SK-N-SH (cell line): ENCODE measurements around the gene ARID2. TPM values are rescaled to one million over a fixed set of nuclear protein-coding genes. Genes with fewer than 3 reads are reported as not detected.

Experiments
- CTCF ChIA-PET: fragments of 300-600, 350-600 bp; formaldehyde crosslinking; extraction: SDS; loops from one replicate; lab custom pipeline; 2021; lab: Yijun Ruan, JAX
- POLR2A ChIA-PET: fragments of 350-600 bp; sonication (Branson Sonifier 250); formaldehyde crosslinking; extraction: SDS; loops from one replicate; lab custom pipeline; 2020; ENCODE audit warnings: antibody characterized with exemption, inconsistent platforms; lab: Yijun Ruan, JAX
- DNase-seq: peaks from one replicate; pipeline ENCODE4 v3.0.0; 2012
- H2AFZ ChIP-seq: fragments of 200-600 bp; sonication (generic); 2 replicates; pipeline ENCODE4 v1.8.1; 2016; ENCODE audit warnings: antibody characterized with exemption, mild to moderate bottlenecking, low read depth
- H3F3A ChIP-seq: fragments of 200-600 bp; sonication (generic); replicated peaks from 2 replicates; pipeline ENCODE3; 2016; ENCODE audit warnings: antibody characterized with exemption, mild to moderate bottlenecking; ENCODE audit not compliant: insufficient read depth
- H3K27ac ChIP-seq, 2 experiments: fragments of 200-500 bp in 1 of 2; fragments of 200-600 bp in 1 of 2; sonication (Bioruptor generic) in 1 of 2; sonication (generic), shearing (Covaris generic) in 1 of 2; 2 replicates each; pipeline versions ENCODE4 v1.5.1 to v1.6.1; 2014 to 2016; ENCODE audit warnings: low read depth in 2 of 2, inconsistent platforms in 1 of 2, low read length in 1 of 2, mild to moderate bottlenecking in 1 of 2, mixed read lengths in 1 of 2
- H3K27me3 ChIP-seq: fragments of 200-600 bp; sonication (generic), shearing (Covaris generic); 2 replicates; pipeline ENCODE4 v1.6.1; 2016; ENCODE audit warnings: mixed run types; ENCODE audit not compliant: insufficient read depth
- H3K36me3 ChIP-seq, 2 experiments: fragments of 200-500 bp in 1 of 2; fragments of 200-600 bp in 1 of 2; sonication (Bioruptor generic) in 1 of 2; sonication (generic) in 1 of 2; replicated peaks in 1 of 2; 2 replicates each; pipeline versions ENCODE3 to v1.5.1; 2014 to 2016; ENCODE audit warnings: low read length in 1 of 2, mild to moderate bottlenecking in 1 of 2; ENCODE audit not compliant: insufficient read depth in 2 of 2, control insufficient read depth in 1 of 2
- H3K4me1 ChIP-seq, 2 experiments: fragments of 200-500 bp in 1 of 2; fragments of 200-600 bp in 1 of 2; sonication (Bioruptor generic) in 1 of 2; sonication (generic), shearing (Covaris generic) in 1 of 2; 2 replicates each; pipeline versions ENCODE4 v1.5.1 to v1.6.1; 2014 to 2016; ENCODE audit warnings: low read depth in 1 of 2, low read length in 1 of 2, mixed run types in 1 of 2; ENCODE audit not compliant: insufficient read depth in 2 of 2, control insufficient read depth in 1 of 2
- H3K4me2 ChIP-seq: fragments of 200-600 bp; sonication (generic), shearing (Covaris generic); 2 replicates; pipeline ENCODE4 v1.6.1; 2017; ENCODE audit warnings: mixed run types
- H3K4me3 ChIP-seq, 2 experiments: fragments of 200-500 bp in 1 of 2; fragments of 200-600 bp in 1 of 2; sonication (Bioruptor generic) in 1 of 2; sonication (generic), shearing (Covaris generic) in 1 of 2; 2 replicates each; pipeline versions ENCODE4 v1.5.1 to v1.8.1; 2014 to 2016; ENCODE audit warnings: low read depth in 2 of 2, inconsistent platforms in 1 of 2, low read length in 1 of 2, mild to moderate bottlenecking in 1 of 2, mixed read lengths in 1 of 2, moderate library complexity in 1 of 2
- H3K79me2 ChIP-seq: fragments of 200-600 bp; sonication (generic); 2 replicates; pipeline ENCODE4 v1.8.1; 2017; ENCODE audit warnings: mild to moderate bottlenecking; ENCODE audit not compliant: insufficient read depth
- H3K9ac ChIP-seq: fragments of 200-600 bp; sonication (generic); 2 replicates; pipeline ENCODE4 v1.6.1; 2017; ENCODE audit warnings: mixed run types
- H3K9me2 ChIP-seq: fragments of 200-600 bp; sonication (generic); 2 replicates; pipeline ENCODE4 v1.6.1; 2017; ENCODE audit warnings: mixed run types
- H3K9me3 ChIP-seq: fragments of 200-600 bp; sonication (generic); 2 replicates; pipeline ENCODE4 v1.6.1; 2017; ENCODE audit warnings: mixed run types, mild to moderate bottlenecking, moderate library complexity
- H4K20me1 ChIP-seq: fragments of 200-600 bp; sonication (generic); 2 replicates; pipeline ENCODE4 v1.6.1; 2017; ENCODE audit warnings: mild to moderate bottlenecking, mixed run types; ENCODE audit not compliant: insufficient read depth
- EP300 ChIP-seq, 2 experiments: IDR thresholded peaks; 2 replicates each; pipeline versions ENCODE4 v1.4.0 to v1.6.1; 2012; ENCODE audit warnings: borderline replicate concordance in 1 of 2, low read depth in 1 of 2, low read length in 1 of 2
- EZH2phosphoT487 ChIP-seq: fragments of 200-600 bp; sonication (generic); IDR thresholded peaks from 2 replicates; pipeline ENCODE4 v1.6.1; 2017; ENCODE audit warnings: low read depth, mixed run types, mild to moderate bottlenecking, antibody characterized with exemption, moderate library complexity, borderline replicate concordance
- FOSL2 ChIP-seq: IDR thresholded peaks from 2 replicates; pipeline ENCODE4 v1.4.0; 2012; ENCODE audit warnings: low read depth, mild to moderate bottlenecking, moderate library complexity, borderline replicate concordance
- FOXJ3 ChIP-seq: sonication (generic); formaldehyde crosslinking; IDR thresholded peaks from 2 replicates; pipeline ENCODE4 v1.5.1; 2020; ENCODE audit warnings: mild to moderate bottlenecking, missing genetic modification reagents
- FOXM1 ChIP-seq: IDR thresholded peaks from 2 replicates; pipeline ENCODE4 v1.4.0; 2012; ENCODE audit warnings: low read depth, mild to moderate bottlenecking
- GATA2 ChIP-seq: sonication (generic); formaldehyde crosslinking; IDR thresholded peaks from 2 replicates; pipeline ENCODE4 v1.5.0; 2020; ENCODE audit warnings: mild to moderate bottlenecking, missing genetic modification reagents
- MAX ChIP-seq: IDR thresholded peaks from 2 replicates; pipeline ENCODE4 v1.4.0; 2012; ENCODE audit warnings: low read depth
- NFIC ChIP-seq: IDR thresholded peaks from 2 replicates; pipeline ENCODE4 v1.4.0; 2012; ENCODE audit warnings: borderline replicate concordance
- NRF1 ChIP-seq: IDR thresholded peaks from 2 replicates; pipeline ENCODE4 v1.6.1; 2012; ENCODE audit warnings: low read depth, mild to moderate bottlenecking, low read length
- PBX3 ChIP-seq: IDR thresholded peaks from 2 replicates; pipeline ENCODE4; 2012
- POLR2AphosphoS5 ChIP-seq: IDR thresholded peaks from 2 replicates; pipeline ENCODE4 v1.6.1; 2012; ENCODE audit warnings: low read depth, low read length
- RAD21 ChIP-seq: IDR thresholded peaks from 2 replicates; pipeline ENCODE4 v1.6.1; 2012; ENCODE audit warnings: mild to moderate bottlenecking, low read length
- RCOR1 ChIP-seq: fragments of 150-350 bp; IDR thresholded peaks from 2 replicates; pipeline ENCODE4 v1.6.1; 2017; ENCODE audit warnings: antibody characterized with exemption, low read length
- REST ChIP-seq: IDR thresholded peaks from 2 replicates; pipeline ENCODE4 v1.6.1; 2012; ENCODE audit warnings: mild to moderate bottlenecking, low read depth, low read length, moderate library complexity
- RXRA ChIP-seq: IDR thresholded peaks from 2 replicates; pipeline ENCODE4 v1.4.0; 2012; ENCODE audit warnings: low read depth, mild to moderate bottlenecking, borderline replicate concordance
- SMC3 ChIP-seq: IDR thresholded peaks from 2 replicates; pipeline ENCODE4 v1.6.1; 2012; ENCODE audit warnings: low read depth, low read length, improper control_type of control experiment
- TCF12 ChIP-seq: IDR thresholded peaks from 2 replicates; pipeline ENCODE4 v1.4.0; 2012
- USF2 ChIP-seq: fragments of 150-350 bp; IDR thresholded peaks from 2 replicates; pipeline ENCODE4 v1.6.1; 2017; ENCODE audit warnings: antibody characterized with exemption, low read length, low read depth, borderline replicate concordance
- WGBS: methylation state at CpG from one replicate; pipeline ENCODE4 v1.1.6; 2017; ENCODE audit warnings: low lambda C conversion rate; 5-methylcytosine and 5-hydroxymethylcytosine counted together
- polyA plus RNA-seq, 3 experiments: library from polyadenylated mRNA; depleted of rRNA; stranded (reverse); fragments of >200 nt; gene quantifications; 2 replicates each; pipeline ENCODE4 v1.2.3, GENCODE V29; 2012
- TF ChIP-seq, protein P1 (sequence below): IDR thresholded peaks from 2 replicates; pipeline ENCODE4 v1.4.0; 2012; ENCODE audit warnings: low read depth, borderline replicate concordance

ARID2 gene
- polyA plus RNA-seq, 1 of the 3 experiments (the other 2 are of a cell fraction), result 5.9 TPM

GRCh38 chr12:45801625-45802024, 72.1 kb downstream of the ARID2 start:
- H3K9me2 ChIP-seq, result peaks cover 4% of the 10 kb centered on the region; the same call in 1 of the 2 replicates
- no peaks in the 10 kb centered on the region for H3K4me1 ChIP-seq
- H2AFZ ChIP-seq, result no peak overlapping the region
- peaks cover 0 to 26% of the 10 kb centered on the region in 2 experiments for H3K36me3 ChIP-seq
- DNase-seq, result no peak
- H3K4me2 ChIP-seq, result no peak overlapping the region
- ChIA-PET POLR2A (no interaction called here), CTCF (interaction anchor here (0.9 kb wide), 1 partner anchor 8 kb away, joined by 3 read pairs; no protein-coding TSS in a partner anchor)
- WGBS, result 97% methylated on average over 2 of the region's 2 CpGs
- no peak overlapping the region for H3K27ac ChIP-seq
- H3K9ac ChIP-seq, result no peak overlapping the region
- peaks cover 4% of the 10 kb centered on the region for H3F3A ChIP-seq
- TF ChIP-seq SMC3 (no peak), PBX3 (no peak), FOSL2 (no peak), POLR2AphosphoS5 (no peak), TCF12 (no peak), FOXJ3 (CRISPR knock-in tag) (no peak), RXRA (no peak), NRF1 (no peak), RAD21 (no peak), NFIC (no peak), EZH2phosphoT487 (no peak), MAX (no peak), EP300 (IDR thresholded peaks at IDR 0.05; ENCODE audit: borderline replicate concordance in 1 of 2, low read depth in 1 of 2, low read length in 1 of 2) (no peak), GATA2 (no peak), USF2 (no peak), RCOR1 (no peak), REST (no peak), FOXM1 (no peak)
- TF ChIP-seq, protein P1, sequence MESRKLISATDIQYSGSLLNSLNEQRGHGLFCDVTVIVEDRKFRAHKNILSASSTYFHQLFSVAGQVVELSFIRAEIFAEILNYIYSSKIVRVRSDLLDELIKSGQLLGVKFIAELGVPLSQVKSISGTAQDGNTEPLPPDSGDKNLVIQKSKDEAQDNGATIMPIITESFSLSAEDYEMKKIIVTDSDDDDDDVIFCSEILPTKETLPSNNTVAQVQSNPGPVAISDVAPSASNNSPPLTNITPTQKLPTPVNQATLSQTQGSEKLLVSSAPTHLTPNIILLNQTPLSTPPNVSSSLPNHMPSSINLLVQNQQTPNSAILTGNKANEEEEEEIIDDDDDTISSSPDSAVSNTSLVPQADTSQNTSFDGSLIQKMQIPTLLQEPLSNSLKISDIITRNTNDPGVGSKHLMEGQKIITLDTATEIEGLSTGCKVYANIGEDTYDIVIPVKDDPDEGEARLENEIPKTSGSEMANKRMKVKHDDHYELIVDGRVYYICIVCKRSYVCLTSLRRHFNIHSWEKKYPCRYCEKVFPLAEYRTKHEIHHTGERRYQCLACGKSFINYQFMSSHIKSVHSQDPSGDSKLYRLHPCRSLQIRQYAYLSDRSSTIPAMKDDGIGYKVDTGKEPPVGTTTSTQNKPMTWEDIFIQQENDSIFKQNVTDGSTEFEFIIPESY, result no peak
- H3K27me3 ChIP-seq, result no peaks in the 10 kb centered on the region
- peaks cover 59% of the 10 kb centered on the region for H3K79me2 ChIP-seq
- no peak overlapping the region for H3K4me3 ChIP-seq
- H3K9me3 ChIP-seq, result no peaks in the 10 kb centered on the region
- no peaks in the 10 kb centered on the region for H4K20me1 ChIP-seq
